ENCODE measurements around the gene MAPT. TPM values are rescaled to one million over a fixed set of nuclear protein-coding genes. Genes with fewer than 3 reads are reported as not detected.
A peak's percentile ranks its signal among the peaks of the same experiment; 100 is the strongest.

The MAPT gene
- total and polyA plus RNA-seq, 2 of the 13 experiments (the other 11 are each of a cell fraction or from before 2014, with no cell fraction given) = 2.1 to 2.8 TPM

DNA sequence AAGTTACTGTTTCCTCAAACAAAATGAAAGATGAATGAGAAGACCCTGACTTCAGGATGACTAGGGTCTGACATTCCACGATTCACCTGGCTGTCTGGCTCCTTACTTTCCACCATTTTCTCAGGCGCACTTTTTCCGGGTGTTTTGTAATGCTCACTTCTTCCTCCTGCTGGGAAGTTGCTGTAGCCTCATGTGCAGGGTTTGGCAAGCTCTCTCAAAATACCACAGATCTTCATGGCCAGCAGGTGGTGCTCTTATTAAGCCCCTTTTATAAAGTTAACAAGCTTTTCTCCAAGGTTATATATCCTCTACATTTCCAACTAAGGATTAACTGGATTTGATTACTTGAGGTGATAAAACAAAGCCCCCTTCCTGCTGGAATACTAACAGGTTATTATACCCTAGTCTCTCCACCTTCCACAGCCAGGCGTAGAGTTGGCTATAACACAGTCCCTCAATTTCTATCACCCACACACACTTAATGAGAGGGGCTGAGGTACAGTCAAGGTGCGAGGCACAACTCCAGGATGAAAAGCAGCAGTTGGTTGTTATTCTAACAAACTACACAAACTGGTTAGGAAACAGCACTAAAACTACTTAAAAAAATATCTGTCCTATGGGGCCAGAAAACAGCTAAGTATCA, 150.1 kb downstream of the MAPT start (continued):
- TF ChIP-seq, protein P1, sequence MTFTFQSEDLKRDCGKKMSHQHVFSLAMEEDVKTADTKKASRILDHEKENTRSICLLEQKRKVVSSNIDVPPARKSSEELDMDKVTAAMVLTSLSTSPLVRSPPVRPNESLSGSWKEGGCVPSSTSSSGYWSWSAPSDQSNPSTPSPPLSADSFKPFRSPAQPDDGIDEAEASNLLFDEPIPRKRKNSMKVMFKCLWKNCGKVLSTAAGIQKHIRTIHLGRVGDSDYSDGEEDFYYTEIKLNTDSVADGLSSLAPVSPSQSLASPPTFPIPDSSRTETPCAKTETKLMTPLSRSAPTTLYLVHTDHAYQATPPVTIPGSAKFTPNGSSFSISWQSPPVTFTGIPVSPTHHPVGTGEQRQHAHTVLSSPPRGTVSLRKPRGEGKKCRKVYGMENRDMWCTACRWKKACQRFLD (CRISPR knock-in tag; IDR thresholded peaks at IDR 0.05; ENCODE audit: borderline replicate concordance) = no peak
- TF ChIP-seq, protein P2, sequence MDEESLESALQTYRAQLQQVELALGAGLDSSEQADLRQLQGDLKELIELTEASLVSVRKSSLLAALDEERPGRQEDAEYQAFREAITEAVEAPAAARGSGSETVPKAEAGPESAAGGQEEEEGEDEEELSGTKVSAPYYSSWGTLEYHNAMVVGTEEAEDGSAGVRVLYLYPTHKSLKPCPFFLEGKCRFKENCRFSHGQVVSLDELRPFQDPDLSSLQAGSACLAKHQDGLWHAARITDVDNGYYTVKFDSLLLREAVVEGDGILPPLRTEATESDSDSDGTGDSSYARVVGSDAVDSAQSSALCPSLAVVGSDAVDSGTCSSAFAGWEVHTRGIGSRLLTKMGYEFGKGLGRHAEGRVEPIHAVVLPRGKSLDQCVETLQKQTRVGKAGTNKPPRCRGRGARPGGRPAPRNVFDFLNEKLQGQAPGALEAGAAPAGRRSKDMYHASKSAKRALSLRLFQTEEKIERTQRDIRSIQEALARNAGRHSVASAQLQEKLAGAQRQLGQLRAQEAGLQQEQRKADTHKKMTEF (CRISPR knock-in tag; IDR thresholded peaks at IDR 0.05) = peak; percentile 25; the same call in 1 of the 2 replicates
- TF ChIP-seq TEAD2 (CRISPR knock-in tag; IDR thresholded peaks at IDR 0.05) = no peak
- no peak for TF ChIP-seq ZNF781 (CRISPR knock-in tag; IDR thresholded peaks at IDR 0.05; ENCODE audit: borderline replicate concordance, not compliant biosample characterization)
- TF ChIP-seq ASH2L (IDR thresholded peaks at IDR 0.05; ENCODE audit: insufficient read length, low read depth, low read length) = peak; percentile 28
- TF ChIP-seq ZNF773 (CRISPR knock-in tag; IDR thresholded peaks at IDR 0.05; ENCODE audit: borderline replicate concordance) = no peak
- no peak for TF ChIP-seq ZNF530 (CRISPR knock-in tag; IDR thresholded peaks at IDR 0.05; ENCODE audit: low read depth)
- no peak for TF ChIP-seq ZNF335 (CRISPR knock-in tag; IDR thresholded peaks at IDR 0.05)
- peak; percentile 73 for TF ChIP-seq STAG1 (CRISPR knock-in tag; IDR thresholded peaks at IDR 0.05)
- TF ChIP-seq ZBTB7B (CRISPR knock-in tag; IDR thresholded peaks at IDR 0.05) = 0 out of 2 replicates have a peak, but pooled peaks have one; percentile 29
- TF ChIP-seq, protein P3, sequence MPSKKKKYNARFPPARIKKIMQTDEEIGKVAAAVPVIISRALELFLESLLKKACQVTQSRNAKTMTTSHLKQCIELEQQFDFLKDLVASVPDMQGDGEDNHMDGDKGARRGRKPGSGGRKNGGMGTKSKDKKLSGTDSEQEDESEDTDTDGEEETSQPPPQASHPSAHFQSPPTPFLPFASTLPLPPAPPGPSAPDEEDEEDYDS (CRISPR knock-in tag; IDR thresholded peaks at IDR 0.05) = 0 out of 2 replicates have a peak, but pooled peaks have one; percentile 15
- peak; percentile 41; the same call in 1 of the 2 replicates for TF ChIP-seq KMT2B (CRISPR knock-in tag; IDR thresholded peaks at IDR 0.05)
- TF ChIP-seq ZNF816 (CRISPR knock-in tag; IDR thresholded peaks at IDR 0.05; ENCODE audit: borderline replicate concordance) = no peak
- TF ChIP-seq ARNT (IDR thresholded peaks at IDR 0.05) = no peak
- no peak for TF ChIP-seq ZIK1 (CRISPR knock-in tag; IDR thresholded peaks at IDR 0.05; ENCODE audit: borderline replicate concordance, low read depth)
- no peak for TF ChIP-seq AHR (CRISPR knock-in tag; IDR thresholded peaks at IDR 0.05)
- no peak for TF ChIP-seq IKZF4 (CRISPR knock-in tag; IDR thresholded peaks at IDR 0.05; ENCODE audit: borderline replicate concordance, low read depth, not compliant biosample characterization)
- no peak for TF ChIP-seq AKAP8 (CRISPR knock-in tag; IDR thresholded peaks at IDR 0.05)
- TF ChIP-seq, protein P4, sequence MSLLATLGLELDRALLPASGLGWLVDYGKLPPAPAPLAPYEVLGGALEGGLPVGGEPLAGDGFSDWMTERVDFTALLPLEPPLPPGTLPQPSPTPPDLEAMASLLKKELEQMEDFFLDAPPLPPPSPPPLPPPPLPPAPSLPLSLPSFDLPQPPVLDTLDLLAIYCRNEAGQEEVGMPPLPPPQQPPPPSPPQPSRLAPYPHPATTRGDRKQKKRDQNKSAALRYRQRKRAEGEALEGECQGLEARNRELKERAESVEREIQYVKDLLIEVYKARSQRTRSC (CRISPR knock-in tag; IDR thresholded peaks at IDR 0.05; ENCODE audit: low read depth) = no peak
- TF ChIP-seq MIER3 (CRISPR knock-in tag; IDR thresholded peaks at IDR 0.05; ENCODE audit: borderline replicate concordance) = no peak
- TF ChIP-seq, protein P5, sequence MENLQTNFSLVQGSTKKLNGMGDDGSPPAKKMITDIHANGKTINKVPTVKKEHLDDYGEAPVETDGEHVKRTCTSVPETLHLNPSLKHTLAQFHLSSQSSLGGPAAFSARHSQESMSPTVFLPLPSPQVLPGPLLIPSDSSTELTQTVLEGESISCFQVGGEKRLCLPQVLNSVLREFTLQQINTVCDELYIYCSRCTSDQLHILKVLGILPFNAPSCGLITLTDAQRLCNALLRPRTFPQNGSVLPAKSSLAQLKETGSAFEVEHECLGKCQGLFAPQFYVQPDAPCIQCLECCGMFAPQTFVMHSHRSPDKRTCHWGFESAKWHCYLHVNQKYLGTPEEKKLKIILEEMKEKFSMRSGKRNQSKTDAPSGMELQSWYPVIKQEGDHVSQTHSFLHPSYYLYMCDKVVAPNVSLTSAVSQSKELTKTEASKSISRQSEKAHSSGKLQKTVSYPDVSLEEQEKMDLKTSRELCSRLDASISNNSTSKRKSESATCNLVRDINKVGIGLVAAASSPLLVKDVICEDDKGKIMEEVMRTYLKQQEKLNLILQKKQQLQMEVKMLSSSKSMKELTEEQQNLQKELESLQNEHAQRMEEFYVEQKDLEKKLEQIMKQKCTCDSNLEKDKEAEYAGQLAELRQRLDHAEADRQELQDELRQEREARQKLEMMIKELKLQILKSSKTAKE (CRISPR knock-in tag; IDR thresholded peaks at IDR 0.05; ENCODE audit: borderline replicate concordance) = no peak
- TF ChIP-seq MAFK (conservative IDR thresholded peaks at IDR 0.05 in 1 of 2, IDR thresholded peaks at IDR 0.05 in 1 of 2; ENCODE audit: low read length in 2 of 2) = no peak
- no peak for TF ChIP-seq HCFC1 (IDR thresholded peaks at IDR 0.05; ENCODE audit: low read depth, low read length)
- 0 out of 2 replicates have a peak, but pooled peaks have one; percentile 36 for TF ChIP-seq ERF (CRISPR knock-in tag; IDR thresholded peaks at IDR 0.05)

Measured in HepG2 (cell line).